K562 (cell line): ENCODE measurements around the gene TMEM45A. TPM values are rescaled to one million over a fixed set of nuclear protein-coding genes. Genes with fewer than 3 reads are reported as not detected.

ENCODE experiments used
- ATF7 ChIP-seq: fragments of 450-650 bp; IDR thresholded peaks from 2 replicates; pipeline ENCODE4 v1.7.1; 2014; ENCODE audit warnings: mild to moderate bottlenecking, moderate library complexity
- BHLHE40 ChIP-seq: IDR thresholded peaks from 2 replicates; pipeline ENCODE4 v1.6.1; 2011; ENCODE audit warnings: low read length, improper control_type of control experiment
- CBX8 ChIP-seq: fragments of 200-600 bp; sonication (generic); IDR thresholded peaks from 2 replicates; pipeline ENCODE4 v1.6.1; 2012; ENCODE audit warnings: borderline replicate concordance, mixed run types, low read depth, mild to moderate bottlenecking, moderate library complexity, mixed read lengths, low read length, control low read depth, inconsistent platforms; ENCODE audit not compliant: poor library complexity, severe bottlenecking; ENCODE audit errors: extremely low read depth
- COPS2 ChIP-seq: fragments of 450-650 bp; conservative IDR thresholded peaks from 2 replicates; pipeline ENCODE4 v1.6.1; 2016; ENCODE audit warnings: mild to moderate bottlenecking, moderate library complexity
- DMBX1 ChIP-seq: fragments of 250-450 bp; sonication (Bioruptor Pico); IDR thresholded peaks from 2 replicates; pipeline ENCODE4 v1.8.0; 2022; ENCODE audit warnings: inconsistent platforms, mild to moderate bottlenecking, moderate library complexity, borderline replicate concordance
- DPF2 ChIP-seq: fragments of 450-650 bp; IDR thresholded peaks from 2 replicates; pipeline ENCODE4 v1.6.1; 2016
- EP300 ChIP-seq: IDR thresholded peaks from 2 replicates; pipeline ENCODE4 v1.6.1; 2012; ENCODE audit warnings: low read length, improper control_type of control experiment
- EP400 ChIP-seq: fragments of 450-650 bp; IDR thresholded peaks from 2 replicates; pipeline ENCODE4 v1.6.1; 2017; ENCODE audit warnings: antibody characterized with exemption, mild to moderate bottlenecking, moderate library complexity
- ESRRA ChIP-seq: fragments of 450-650 bp; IDR thresholded peaks from 2 replicates; pipeline ENCODE4 v1.6.1; 2014; ENCODE audit warnings: low read depth, mild to moderate bottlenecking, moderate library complexity, borderline replicate concordance
- JUND ChIP-seq, 2 experiments: IDR thresholded peaks; 2 replicates in 1 of 2; 3 replicates in 1 of 2; pipeline ENCODE4 v1.6.1; 2011; ENCODE audit warnings: borderline replicate concordance in 2 of 2, low read depth in 2 of 2, low read length in 2 of 2, improper control_type of control experiment in 1 of 2, missing biosample characterization in 1 of 2, missing genetic modification characterization in 1 of 2, missing genetic modification reagents in 1 of 2
- PCBP1 ChIP-seq: fragments of 200-400 bp; formaldehyde crosslinking; IDR thresholded peaks from 2 replicates; pipeline ENCODE4 v1.6.1; 2018; ENCODE audit warnings: mild to moderate bottlenecking, low read depth, low read length; ENCODE audit not compliant: poor library complexity, severe bottlenecking
- SNRNP70 ChIP-seq: fragments of 200-400 bp; formaldehyde crosslinking; optimal IDR thresholded peaks from 2 replicates; pipeline ENCODE3; 2017; ENCODE audit warnings: low read depth, low read length
- TGIF2 ChIP-seq: sonication (generic); formaldehyde crosslinking; IDR thresholded peaks from 2 replicates; pipeline ENCODE4 v1.8.1; 2022; ENCODE audit warnings: mild to moderate bottlenecking, missing genetic modification reagents, moderate library complexity
- ZBTB1 ChIP-seq: sonication (generic); formaldehyde crosslinking; IDR thresholded peaks from 2 replicates; pipeline ENCODE4 v1.8.1; 2023; ENCODE audit warnings: missing genetic modification reagents, low read depth, mild to moderate bottlenecking, borderline replicate concordance
- ZBTB8A ChIP-seq: fragments of 450-650 bp; IDR thresholded peaks from 2 replicates; pipeline ENCODE4 v1.6.1; 2018; ENCODE audit warnings: mild to moderate bottlenecking, moderate library complexity; ENCODE audit not compliant: partially characterized antibody
- ZNF316 ChIP-seq: fragments of 450-650 bp; IDR thresholded peaks from 2 replicates; pipeline ENCODE4 v1.6.1; 2016
- ZNF77 ChIP-seq: fragments of 250-450 bp; sonication (Bioruptor Pico); IDR thresholded peaks from 2 replicates; pipeline ENCODE4 v1.5.0; 2020
- polyA plus RNA-seq, 8 experiments: library from polyadenylated mRNA; depleted of rRNA in 4 of 8; stranded (reverse) in 5 of 8; unstranded in 3 of 8; fragments of >200 nt; fragmentation: Nextera tagmentation in 2 of 8; fragmentation: Illumina TruSeq in 1 of 8; extraction: Ambion mirVana in 2 of 8; extraction: Trizol in 1 of 8; gene quantifications; 2 replicates each; pipeline versions ENCODE4 v1.2.1 to v1.2.3, GENCODE V29; 2011 to 2014; ENCODE audit warnings: inconsistent platforms in 1 of 8, missing spikeins in 1 of 8
- total RNA-seq, 7 experiments: library from RNA; depleted of rRNA in 6 of 7; stranded (reverse); fragments of >200 nt in 6 of 7; fragmentation: Illumina TruSeq in 2 of 7; extraction: Trizol in 2 of 7; gene quantifications; 2 replicates each; pipeline versions ENCODE4 v1.2.1 to v1.2.3, GENCODE V29; 2011 to 2021; ENCODE audit warnings: low replicate concordance in 1 of 7
- TF ChIP-seq, protein P1 (sequence below): fragments of 150-350 bp; IDR thresholded peaks from 2 replicates; pipeline ENCODE4 v1.6.1; 2014; ENCODE audit warnings: low read depth, mild to moderate bottlenecking, low read length, borderline replicate concordance
- TF ChIP-seq, protein P2 (sequence below): IDR thresholded peaks from 2 replicates; pipeline ENCODE4 v1.6.1; 2011; ENCODE audit warnings: borderline replicate concordance, low read depth, mild to moderate bottlenecking, moderate library complexity, low read length; ENCODE audit not compliant: insufficient read depth, poor library complexity, severe bottlenecking
- TF ChIP-seq, protein P3 (sequence below): fragments of 450-650 bp; formaldehyde crosslinking; IDR thresholded peaks from 2 replicates; pipeline ENCODE4 v1.4.0; 2020; ENCODE audit warnings: mild to moderate bottlenecking, moderate library complexity

Gene TMEM45A
- total and polyA plus RNA-seq, 9 of the 15 experiments (the other 6 are each of a cell fraction or from before 2014, with no cell fraction given), result 0.41 to 4.1 (median 0.95) TPM

DNA sequence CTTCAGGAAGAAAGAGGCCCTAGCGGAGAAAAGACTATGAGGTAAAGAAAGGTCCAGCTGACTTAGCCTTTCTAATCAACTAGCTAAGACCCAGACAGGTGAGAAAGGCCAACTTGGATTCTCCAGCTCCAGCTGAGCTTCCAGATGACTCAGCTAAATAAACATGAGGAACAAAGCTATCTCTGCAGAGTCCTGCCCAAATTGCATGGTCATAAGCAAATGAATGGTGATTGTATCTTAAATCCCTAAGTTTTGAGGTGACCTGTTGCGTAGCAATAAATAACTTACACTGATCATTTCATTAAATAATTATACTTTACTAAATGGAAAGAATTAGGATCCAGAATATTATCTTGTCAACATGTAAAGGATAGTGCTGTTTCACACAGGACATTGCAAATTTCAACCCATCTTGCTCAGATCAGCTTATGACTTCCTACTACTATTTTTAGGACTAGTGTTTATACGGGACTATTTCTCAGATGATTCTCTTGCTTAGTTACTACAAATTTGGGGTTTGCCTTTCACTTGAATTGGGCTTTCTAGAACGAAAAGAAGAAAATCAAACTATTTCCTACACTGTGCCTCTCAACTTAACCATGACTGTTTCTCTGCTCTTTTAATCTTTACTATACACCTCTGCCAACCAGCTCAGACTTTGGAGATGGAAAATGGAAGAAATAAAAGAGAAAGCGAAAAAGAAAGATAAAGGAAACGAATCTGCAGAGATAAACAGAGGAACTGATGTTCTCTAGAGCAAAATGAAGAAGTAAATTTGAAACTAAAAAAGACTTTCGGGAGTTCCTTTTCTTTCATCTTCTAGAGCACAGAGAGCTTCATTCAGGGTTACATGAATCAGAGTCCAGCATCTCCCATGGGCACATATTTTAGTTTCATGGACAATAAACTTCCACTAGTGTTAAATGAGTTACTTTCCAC is 110.4 kb downstream of the TMEM45A start (continued):
- TF ChIP-seq, protein P1, sequence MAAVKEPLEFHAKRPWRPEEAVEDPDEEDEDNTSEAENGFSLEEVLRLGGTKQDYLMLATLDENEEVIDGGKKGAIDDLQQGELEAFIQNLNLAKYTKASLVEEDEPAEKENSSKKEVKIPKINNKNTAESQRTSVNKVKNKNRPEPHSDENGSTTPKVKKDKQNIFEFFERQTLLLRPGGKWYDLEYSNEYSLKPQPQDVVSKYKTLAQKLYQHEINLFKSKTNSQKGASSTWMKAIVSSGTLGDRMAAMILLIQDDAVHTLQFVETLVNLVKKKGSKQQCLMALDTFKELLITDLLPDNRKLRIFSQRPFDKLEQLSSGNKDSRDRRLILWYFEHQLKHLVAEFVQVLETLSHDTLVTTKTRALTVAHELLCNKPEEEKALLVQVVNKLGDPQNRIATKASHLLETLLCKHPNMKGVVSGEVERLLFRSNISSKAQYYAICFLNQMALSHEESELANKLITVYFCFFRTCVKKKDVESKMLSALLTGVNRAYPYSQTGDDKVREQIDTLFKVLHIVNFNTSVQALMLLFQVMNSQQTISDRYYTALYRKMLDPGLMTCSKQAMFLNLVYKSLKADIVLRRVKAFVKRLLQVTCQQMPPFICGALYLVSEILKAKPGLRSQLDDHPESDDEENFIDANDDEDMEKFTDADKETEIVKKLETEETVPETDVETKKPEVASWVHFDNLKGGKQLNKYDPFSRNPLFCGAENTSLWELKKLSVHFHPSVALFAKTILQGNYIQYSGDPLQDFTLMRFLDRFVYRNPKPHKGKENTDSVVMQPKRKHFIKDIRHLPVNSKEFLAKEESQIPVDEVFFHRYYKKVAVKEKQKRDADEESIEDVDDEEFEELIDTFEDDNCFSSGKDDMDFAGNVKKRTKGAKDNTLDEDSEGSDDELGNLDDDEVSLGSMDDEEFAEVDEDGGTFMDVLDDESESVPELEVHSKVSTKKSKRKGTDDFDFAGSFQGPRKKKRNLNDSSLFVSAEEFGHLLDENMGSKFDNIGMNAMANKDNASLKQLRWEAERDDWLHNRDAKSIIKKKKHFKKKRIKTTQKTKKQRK, result no peak
- TF ChIP-seq TGIF2 (CRISPR knock-in tag) (no peak), JUND (IDR thresholded peaks at IDR 0.05; ENCODE audit: borderline replicate concordance, low read depth, low read length) (peak; percentile 72), JUND (tag; IDR thresholded peaks at IDR 0.05; ENCODE audit: borderline replicate concordance, low read depth, low read length) (peak; percentile 76; the same call in 2 of the 3 replicates), BHLHE40 (no peak), ZNF316 (peak; percentile 95), DMBX1 (CRISPR knock-in tag) (no peak), ZNF77 (no peak), COPS2 (no peak), CBX8 (no peak), DPF2 (peak; percentile 32; the same call in 1 of the 2 replicates), ZBTB1 (CRISPR knock-in tag) (no peak), ZBTB8A (no peak), PCBP1 (no peak), ATF7 (no peak), EP300 (no peak), ESRRA (no peak), EP400 (no peak), SNRNP70 (no peak)
- TF ChIP-seq, protein P2, sequence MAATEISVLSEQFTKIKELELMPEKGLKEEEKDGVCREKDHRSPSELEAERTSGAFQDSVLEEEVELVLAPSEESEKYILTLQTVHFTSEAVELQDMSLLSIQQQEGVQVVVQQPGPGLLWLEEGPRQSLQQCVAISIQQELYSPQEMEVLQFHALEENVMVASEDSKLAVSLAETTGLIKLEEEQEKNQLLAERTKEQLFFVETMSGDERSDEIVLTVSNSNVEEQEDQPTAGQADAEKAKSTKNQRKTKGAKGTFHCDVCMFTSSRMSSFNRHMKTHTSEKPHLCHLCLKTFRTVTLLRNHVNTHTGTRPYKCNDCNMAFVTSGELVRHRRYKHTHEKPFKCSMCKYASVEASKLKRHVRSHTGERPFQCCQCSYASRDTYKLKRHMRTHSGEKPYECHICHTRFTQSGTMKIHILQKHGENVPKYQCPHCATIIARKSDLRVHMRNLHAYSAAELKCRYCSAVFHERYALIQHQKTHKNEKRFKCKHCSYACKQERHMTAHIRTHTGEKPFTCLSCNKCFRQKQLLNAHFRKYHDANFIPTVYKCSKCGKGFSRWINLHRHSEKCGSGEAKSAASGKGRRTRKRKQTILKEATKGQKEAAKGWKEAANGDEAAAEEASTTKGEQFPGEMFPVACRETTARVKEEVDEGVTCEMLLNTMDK, result no peak
- TF ChIP-seq, protein P3, sequence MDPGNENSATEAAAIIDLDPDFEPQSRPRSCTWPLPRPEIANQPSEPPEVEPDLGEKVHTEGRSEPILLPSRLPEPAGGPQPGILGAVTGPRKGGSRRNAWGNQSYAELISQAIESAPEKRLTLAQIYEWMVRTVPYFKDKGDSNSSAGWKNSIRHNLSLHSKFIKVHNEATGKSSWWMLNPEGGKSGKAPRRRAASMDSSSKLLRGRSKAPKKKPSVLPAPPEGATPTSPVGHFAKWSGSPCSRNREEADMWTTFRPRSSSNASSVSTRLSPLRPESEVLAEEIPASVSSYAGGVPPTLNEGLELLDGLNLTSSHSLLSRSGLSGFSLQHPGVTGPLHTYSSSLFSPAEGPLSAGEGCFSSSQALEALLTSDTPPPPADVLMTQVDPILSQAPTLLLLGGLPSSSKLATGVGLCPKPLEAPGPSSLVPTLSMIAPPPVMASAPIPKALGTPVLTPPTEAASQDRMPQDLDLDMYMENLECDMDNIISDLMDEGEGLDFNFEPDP (CRISPR knock-in tag), result no peak
